Mesenteric fat pad (tissue), 1 donor: ENCODE data around the gene CIT. TPM values are rescaled to one million over a fixed set of nuclear protein-coding genes. Genes with fewer than 3 reads are reported as not detected.
"Not testable (repeated sequence)": the region's sequence is repeated elsewhere in the genome, so short reads cannot be mapped to it uniquely, and the experiment has no call there.

Experiments
- DNase-seq: peaks from one replicate; pipeline ENCODE4 v3.0.0-alpha.2; 2020; ENCODE audit warnings: low spot score
- total RNA-seq: library from RNA; stranded (reverse); fragmentation: NEBNext Ultra II Directional; extraction: Animal tissue kit (Norgen Biotek cat#: 25700); gene quantifications from one replicate; pipeline ENCODE4 v1.2.1, GENCODE V29; 2021
- donor health status: DM: yes; HTN: yes; CAD: no.

The CIT gene
- total RNA-seq, 1 donor from 2014 or later, result 2.4 TPM

DNA sequence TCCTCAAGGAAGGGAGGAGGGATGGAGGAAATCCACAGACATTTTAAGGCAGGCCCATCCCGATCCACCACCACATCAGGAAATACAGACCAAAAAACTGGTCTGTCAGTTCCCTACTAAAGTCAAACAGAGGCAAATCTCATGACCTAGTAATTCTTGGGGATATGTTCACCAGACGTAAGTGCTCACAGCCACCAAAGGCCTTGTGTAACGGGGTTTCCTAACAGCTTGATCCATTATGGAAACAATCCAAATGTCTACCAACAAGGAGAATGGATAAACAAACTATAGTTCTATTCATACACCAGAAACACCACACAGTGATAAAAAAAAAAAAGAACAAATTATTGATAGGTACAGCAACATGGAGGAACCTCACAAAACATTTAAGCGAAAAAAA is 136.3 kb downstream of the CIT start:
- DNase-seq, result no peak

GRCh38 chr12:119735079-119735478 is 142.0 kb downstream of the CIT start:
- no peak for DNase-seq

DNA sequence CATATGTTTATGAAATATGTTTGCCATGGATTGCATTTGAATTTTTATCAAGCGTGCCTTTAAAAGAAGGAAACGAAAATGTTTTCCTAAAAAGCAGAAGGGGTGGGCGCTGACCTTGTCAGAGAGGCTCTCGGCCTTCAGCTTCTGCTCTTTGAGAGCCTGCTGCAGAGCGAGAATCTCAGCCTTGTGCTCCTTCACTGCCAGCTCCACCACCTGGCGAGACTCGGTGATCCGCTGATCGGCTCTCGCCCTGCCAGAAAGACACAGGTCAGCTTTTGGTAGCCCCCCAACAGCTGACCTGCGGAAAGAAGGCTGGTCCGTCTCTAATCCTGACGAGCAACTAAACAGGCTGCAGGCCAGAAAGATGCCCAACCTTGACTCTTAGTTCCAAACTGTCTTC is 146.7 kb downstream of the CIT start:
- DNase-seq, result no peak

GRCh38 chr12:119729871-119730270 is 147.2 kb downstream of the CIT start:
- DNase-seq, result no peak

- no peak for DNase-seq
Measured at GRCh38 chr12:119728444-119728745, 148.7 kb downstream of the CIT start.

- no peak for DNase-seq
Measured at GRCh38 chr12:119727600-119728443, 149.3 kb downstream of the CIT start.

GRCh38 chr12:119725523-119725922 is 151.6 kb downstream of the CIT start:
- DNase-seq, result no peak

GRCh38 chr12:119721306-119721705 is 155.8 kb downstream of the CIT start:
- DNase-seq, result no peak

DNA sequence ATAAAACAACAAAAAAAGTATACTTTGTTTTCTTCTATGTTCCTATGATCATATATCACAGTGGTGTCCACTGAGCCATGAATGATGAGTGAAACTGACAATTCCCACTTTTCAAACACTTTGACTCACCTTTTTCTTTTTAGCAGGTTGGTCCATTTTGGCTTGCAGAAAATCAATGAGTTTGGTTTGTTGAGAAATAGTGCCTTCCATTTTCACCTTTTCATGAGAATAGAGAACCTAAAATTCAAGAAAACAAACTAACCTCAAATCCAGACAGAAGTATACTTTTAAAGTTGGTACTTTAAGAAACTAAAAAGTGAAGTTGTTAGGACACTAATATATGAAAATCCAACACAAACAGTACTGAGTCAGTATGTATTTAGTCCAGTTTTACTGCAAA is 156.8 kb downstream of the CIT start:
- DNase-seq, result no peak

GRCh38 chr12:119718141-119718540 is 159.0 kb downstream of the CIT start:
- no peak for DNase-seq

DNA sequence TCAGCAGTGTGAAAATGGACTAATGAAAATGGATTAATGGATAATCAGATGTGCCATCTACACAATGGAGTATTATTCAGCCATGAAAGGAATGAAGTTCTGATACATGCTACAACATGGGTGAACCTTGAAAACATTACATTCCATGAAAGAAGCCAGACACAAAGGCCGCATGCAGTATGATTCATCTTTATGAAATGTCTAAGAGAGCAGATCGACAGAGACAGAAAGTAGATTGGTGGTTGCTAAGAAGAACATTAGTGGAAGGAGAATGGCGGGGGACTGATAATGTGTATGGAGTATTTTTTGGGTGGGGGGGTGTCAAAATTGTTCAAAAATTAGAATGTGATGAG is 161.9 kb downstream of the CIT start:
- DNase-seq, result no peak

- no peak for DNase-seq
Measured at GRCh38 chr12:119714614-119715267, 162.4 kb downstream of the CIT start.

DNA sequence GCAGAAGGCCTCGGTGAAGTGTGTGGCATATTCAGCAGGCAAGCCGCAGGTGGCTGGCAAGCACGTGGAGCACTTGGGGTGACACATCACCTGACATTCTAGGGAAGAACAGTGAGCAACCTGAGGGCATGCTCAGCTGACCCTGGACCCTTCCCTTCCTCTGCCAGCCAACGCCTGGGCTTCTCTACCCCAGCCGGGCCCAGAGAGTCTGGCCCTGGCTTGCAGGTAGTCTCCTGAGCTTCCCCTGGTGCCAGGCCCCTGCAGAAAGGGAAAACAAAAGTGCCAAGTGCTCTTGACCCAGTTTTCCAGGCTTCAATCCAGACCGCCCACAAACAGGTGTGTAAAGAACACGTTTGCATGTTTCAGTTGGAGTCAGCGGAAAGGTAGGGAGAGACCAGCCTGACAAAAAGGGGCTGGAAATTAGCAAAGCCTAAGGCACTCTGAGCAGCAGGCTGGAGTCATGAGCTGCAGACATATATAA is 163.5 kb downstream of the CIT start:
- DNase-seq, result no peak

- no peak for DNase-seq
Measured at GRCh38 chr12:119712721-119713120, 164.4 kb downstream of the CIT start.

GRCh38 chr12:119711693-119712092 is 165.4 kb downstream of the CIT start:
- no peak for DNase-seq

- no peak for DNase-seq
Measured at GRCh38 chr12:119710965-119711551, 166.1 kb downstream of the CIT start.

DNA sequence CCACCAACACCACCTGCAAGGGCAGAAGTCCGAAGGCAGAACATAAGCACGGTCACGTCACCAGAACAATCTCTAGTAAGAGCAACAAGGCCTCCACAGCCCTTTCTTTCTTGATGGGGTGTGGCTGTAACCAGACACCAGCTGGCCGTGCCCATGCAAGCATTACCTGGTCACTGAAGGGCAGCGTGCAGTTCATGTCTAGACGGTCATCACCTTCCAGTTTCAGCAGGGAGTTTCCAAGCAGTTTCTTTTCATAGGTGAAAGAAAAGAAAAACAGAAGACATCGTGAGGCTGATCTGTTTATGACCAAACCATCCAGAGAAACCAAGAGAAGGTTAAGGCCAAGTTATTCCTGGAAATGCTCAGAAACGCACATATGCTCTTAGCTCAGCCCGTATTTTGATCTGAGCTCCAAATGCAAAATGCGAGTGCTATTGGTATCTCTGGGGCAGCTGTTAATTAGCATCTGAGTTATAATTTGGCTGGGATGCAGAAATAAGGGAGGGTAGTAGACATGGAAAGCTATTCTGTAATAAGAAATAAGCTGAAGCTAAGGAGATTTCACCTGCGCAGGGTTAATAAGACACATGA is 166.7 kb downstream of the CIT start:
- no peak for DNase-seq

DNA sequence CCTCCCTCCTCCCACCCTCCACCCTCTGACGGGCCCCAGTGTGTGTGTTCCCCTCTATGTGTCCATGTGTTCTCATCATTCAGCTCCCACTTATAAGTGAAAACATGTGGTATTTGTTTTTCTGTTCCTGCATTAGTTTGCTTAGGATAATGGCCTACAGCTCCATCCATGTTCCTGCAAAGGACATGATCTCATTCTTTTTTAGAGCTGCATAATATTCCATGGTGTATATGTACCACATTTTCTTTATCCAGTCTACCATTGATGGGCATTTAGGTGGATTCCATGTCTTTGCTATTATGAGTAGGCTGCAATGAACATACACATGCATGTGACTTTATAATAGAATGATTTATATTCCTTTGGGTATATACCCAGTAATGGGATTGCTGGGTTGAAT is 170.7 kb downstream of the CIT start:
- not testable (repeated sequence) for DNase-seq

DNA sequence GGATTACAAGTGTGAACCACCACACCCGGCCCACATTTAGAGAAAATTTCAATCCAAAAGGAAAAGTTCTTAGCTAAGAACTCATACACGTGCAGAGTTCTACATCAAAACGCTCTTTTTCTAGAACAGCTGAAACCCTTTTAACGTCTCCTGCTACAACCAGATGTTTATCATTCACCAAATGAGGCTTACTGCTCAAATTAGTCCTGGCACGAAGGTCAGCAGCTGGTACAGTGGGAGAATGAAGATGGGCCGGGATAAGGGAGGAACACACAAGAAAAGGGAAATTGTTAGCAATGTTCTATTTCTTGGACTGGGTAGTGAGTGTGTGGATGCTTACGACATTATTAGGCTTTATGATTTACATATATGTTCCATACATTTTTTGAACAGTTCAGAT is 171.9 kb downstream of the CIT start:
- DNase-seq, result no peak

GRCh38 chr12:119704065-119704747 is 172.9 kb downstream of the CIT start:
- no peak for DNase-seq

GRCh38 chr12:119700078-119700477 is 177.0 kb downstream of the CIT start:
- no peak for DNase-seq
